Kidney epithelial cell (primary cell): ENCODE results near the gene CCL27. TPM values are rescaled to one million over a fixed set of nuclear protein-coding genes. Genes with fewer than 3 reads are reported as not detected.

Source experiments
- DNase-seq: peaks from one replicate; pipeline ENCODE4 v3.0.0-alpha.2; 2010; ENCODE audit warnings: low read depth
- H3K27me3 ChIP-seq: 2 replicates; pipeline ENCODE4 v1.6.0; 2011; ENCODE audit warnings: low read length; ENCODE audit not compliant: control insufficient read depth, insufficient read depth
- H3K36me3 ChIP-seq: 2 replicates; pipeline ENCODE4 v1.5.1; 2011; ENCODE audit warnings: low read length; ENCODE audit not compliant: control insufficient read depth, insufficient read depth
- H3K4me3 ChIP-seq: 2 replicates; pipeline ENCODE4 v1.5.1; 2011; ENCODE audit warnings: low read depth, mild to moderate bottlenecking, control low read depth, low read length
- CTCF ChIP-seq: IDR thresholded peaks from 2 replicates; pipeline ENCODE4 v1.5.1; 2011; ENCODE audit warnings: mild to moderate bottlenecking, moderate library complexity, low read length, control low read depth, inconsistent platforms; ENCODE audit not compliant: insufficient read depth, poor library complexity, severe bottlenecking
- total RNA-seq: library from RNA; depleted of rRNA; stranded (reverse); fragments of >200 nt; gene quantifications from 2 replicates; pipeline ENCODE4 v1.2.3, GENCODE V29; 2015

CCL27 gene
- not detected in 2 replicates for total RNA-seq

GRCh38 chr9:34662526-34663302, at the start of gene CCL27:
CCL27 (minus strand) TSS chr9:34662657; CDS start chr9:34662633, 24 bp downstream.
- Histone ChIP-seq H3K36me3 (no peaks in the 10 kb centered on the region), H3K4me3 (no peak within 1 kb of the TSS), H3K27me3 (no peaks in the 10 kb centered on the region)
- TF ChIP-seq CTCF: no peak
- no peak for DNase-seq

DNA sequence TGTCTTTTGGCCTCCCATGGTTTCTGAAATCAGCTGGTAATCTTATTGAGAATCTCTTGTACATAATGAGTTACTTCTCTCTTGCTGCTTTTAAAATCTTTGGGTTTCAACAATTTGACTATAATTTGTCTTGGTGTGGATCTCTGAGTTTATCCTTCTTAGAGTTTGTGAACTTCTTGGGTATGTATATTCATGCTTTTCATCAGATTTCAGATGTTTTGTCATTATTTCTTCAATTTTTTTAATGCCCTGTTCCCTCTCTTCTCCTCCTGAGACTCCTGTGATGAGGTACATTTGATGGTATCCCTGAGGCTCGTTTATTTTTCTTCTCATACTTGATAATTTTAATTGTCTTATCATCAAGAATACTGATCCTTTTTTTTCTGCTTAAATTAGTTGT, 49.7 kb upstream of the CCL27 start:
- H3K4me3 ChIP-seq: no peak overlapping the region
- no peak for DNase-seq
- no peaks in the 10 kb centered on the region for H3K36me3 ChIP-seq
- peaks cover 2% of the 10 kb centered on the region for H3K27me3 ChIP-seq
- no peak for TF ChIP-seq CTCF

GRCh38 chr9:34710023-34710422, 47.6 kb upstream of the CCL27 start, which contains the start of gene CCL21:
CCL21 (minus strand) TSS chr9:34710136; CDS start chr9:34710066, 70 bp downstream.
- no peak for DNase-seq
- no peaks in the 10 kb centered on the region for H3K36me3 ChIP-seq
- no peak within 1 kb of the TSS for H3K4me3 ChIP-seq
- H3K27me3 ChIP-seq: peaks cover 2% of the 10 kb centered on the region
- no peak for TF ChIP-seq CTCF

DNA sequence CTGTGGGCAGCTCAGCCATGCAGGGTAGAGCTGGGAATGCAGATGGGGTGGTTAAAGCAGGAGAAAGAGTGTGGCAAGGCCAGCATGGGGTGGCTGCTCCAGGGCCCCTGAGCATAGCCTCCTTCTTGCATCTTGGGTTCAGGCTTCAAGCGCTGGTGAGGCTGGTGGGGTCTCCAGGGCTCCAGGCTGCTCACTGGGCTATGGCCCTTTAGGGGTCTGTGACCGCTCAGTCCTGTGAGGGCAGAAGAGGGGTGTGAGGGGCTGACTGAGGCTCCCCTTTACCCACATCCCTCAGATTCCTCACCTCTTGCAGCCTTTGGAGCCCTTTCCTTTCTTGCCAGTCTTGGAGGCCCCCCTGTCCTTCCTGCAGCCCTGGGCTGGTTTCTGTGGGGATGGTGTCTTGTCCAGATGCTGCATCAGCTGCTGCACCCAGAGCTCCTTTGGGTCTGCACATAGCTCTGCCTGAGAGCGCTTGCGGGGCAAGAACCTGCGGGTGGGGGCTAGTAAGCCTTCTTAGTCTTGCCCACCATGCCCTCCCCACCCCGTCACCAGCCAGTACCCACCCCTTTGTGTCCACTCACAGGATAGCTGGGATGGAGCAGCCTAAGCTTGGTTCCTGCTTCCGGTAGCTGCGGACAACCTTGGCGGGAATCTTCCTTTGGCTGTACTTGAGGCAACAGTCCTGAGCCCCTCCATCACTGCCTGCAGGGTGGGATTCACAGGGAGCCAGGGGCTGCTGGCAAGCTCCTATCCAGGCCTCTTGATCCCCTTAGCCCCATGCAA, 46.9 kb upstream of the CCL27 start:
- Histone ChIP-seq H3K36me3 (no peaks in the 10 kb centered on the region), H3K4me3 (no peak overlapping the region), H3K27me3 (peaks cover 2% of the 10 kb centered on the region)
- no peak for DNase-seq
- TF ChIP-seq CTCF: no peak

- Histone ChIP-seq H3K4me3 (no peak overlapping the region), H3K36me3 (no peaks in the 10 kb centered on the region), H3K27me3 (no peaks in the 10 kb centered on the region)
- no peak for TF ChIP-seq CTCF
- DNase-seq: no peak
Measured at GRCh38 chr9:34707130-34707529, 44.7 kb upstream of the CCL27 start.
